Stimulated activated CD4-positive, alpha-beta T cell treated with anti-CD3 and anti-CD28 coated beads, Interleukin-4, amount 100 ng/mL, for 1 hour (primary cell): ENCODE measurements around the gene C15orf39.
"Not testable (repeated sequence)": the region's sequence is repeated elsewhere in the genome, so short reads cannot be mapped to it uniquely, and the experiment has no call there.

Source experiments
- DNase-seq: peaks from one replicate; pipeline ENCODE4 v3.0.0-alpha.2; 2020

The C15orf39 gene

DNA sequence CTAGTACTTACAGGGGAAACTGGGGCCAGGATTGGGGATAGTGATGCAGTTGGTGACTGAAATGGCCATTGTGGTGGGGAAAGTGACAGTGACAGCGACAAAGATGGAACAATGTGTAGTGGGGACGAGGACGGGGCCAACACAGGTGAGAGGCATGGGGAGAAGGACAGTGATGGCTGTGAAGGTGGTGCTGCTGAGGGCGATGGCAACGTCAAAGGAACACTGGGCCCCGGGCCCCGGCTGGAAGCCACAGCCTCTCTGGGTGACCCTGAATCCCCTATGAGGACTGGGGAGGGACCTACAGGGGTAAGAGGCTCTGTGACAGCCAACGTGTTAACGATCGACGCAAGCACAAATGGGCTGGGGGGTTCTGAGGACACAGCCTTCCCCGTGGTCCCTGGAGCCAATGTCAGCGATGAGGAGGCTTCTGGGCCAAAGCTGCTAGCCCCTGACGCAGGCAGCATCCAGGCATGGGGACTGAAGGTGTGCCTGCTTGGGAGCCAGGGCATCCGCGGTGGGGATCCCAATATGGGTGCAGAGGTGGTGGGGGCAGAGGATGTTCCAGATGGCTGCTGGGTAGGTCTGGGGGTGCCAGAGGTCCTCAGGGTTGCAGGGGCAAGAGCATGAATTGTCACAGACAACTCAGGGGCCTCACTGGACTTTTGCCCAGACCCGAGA lies 31.3 kb downstream of the C15orf39 start:
- DNase-seq = no peak

GRCh38 chr15:75233504-75234190 lies 32.0 kb downstream of the C15orf39 start:
- no peak for DNase-seq

DNA sequence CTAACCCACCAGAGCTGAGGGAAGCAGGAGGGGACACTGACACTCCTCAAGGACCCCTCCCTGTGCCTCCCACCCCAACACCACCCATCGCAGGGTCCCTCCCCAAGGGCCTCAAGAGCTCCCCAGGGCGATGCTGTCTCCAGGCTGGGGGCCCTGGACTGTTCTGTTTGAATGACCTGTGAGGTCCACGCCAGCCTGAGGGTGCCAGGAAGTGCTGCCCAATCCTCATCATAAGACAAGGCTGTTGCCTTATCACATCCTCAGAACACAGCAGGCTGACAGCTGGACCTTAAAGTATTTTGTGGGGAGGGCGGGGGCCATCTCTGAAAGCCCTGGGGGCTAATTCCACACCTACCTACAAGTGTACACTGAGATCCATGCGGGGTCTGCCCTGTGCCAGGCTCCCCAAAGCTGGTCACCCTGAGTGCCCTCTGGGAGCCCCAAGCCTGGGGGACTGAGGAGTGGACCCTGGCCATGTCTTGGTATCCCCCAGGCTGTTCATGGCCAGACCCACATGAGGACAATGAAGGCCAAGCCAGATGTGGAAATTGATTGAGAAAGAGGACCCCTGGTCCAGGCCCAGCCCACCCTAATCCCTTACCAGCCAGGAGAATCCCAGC lies 32.6 kb downstream of the C15orf39 start:
- no peak for DNase-seq

DNA sequence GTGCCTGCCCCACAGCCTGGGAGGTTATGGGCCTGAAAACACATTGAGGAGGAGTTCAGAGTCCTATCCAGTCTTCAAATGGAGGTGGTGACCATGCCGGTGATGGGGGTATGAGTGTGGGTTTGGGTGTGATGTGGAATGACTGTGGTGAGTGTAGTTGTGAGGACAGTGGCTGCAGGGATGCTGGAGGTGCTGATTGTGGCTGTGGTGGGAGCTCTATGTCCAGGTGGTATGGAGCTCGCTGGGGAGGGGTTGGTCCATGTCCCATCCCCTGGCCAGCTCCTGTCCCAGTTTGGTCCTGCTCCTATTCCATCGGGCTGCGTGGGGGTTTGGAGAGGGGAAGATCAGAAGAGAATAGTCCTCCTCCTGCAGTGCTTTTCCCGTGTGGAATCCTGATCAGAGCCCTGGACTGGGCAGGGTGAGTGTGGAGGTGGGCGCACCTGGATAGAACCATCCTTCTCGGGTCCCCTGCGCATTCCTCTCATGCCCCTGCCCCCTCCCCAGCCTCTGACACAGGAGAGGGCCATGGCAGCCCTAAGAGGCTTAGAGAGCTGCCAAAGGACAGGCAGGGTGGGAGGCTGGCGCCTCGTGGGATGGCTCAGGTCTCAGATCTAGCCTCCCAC lies 33.5 kb downstream of the C15orf39 start:
- DNase-seq = no peak

GRCh38 chr15:75235760-75236729 lies 34.4 kb downstream of the C15orf39 start:
- DNase-seq = no peak

DNA sequence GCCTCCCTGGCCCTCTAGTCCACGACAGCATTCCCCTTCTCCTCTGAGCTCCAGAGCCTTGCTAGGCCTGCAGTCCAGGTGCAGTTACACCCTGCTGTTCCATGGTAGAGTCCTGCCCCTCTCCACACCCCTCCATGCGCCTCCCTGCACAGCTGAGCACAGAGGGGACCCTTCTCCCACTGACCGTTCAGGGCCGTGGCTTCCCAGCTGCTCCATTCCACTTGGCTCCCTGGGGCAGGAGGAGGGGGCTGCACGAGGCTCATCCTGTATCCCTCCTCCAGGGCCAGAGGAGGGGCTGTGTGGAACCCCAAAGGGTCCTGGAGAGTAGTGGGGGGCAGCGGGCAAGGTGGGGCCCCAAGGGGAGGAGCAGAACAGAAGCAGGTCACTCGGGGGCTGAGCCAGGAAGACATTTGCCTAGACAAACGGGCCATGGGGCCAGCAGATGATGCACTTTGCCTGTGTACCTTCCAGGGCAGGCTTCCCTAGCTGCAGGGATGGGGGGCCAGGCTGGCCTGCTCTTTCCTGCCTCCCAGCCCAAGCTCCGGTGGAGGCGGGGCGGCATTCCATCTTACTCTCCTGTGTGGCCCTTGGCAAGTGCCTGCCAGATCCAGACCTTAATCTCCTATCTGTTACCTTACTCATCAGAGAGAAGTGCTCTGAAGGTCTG lies 35.8 kb downstream of the C15orf39 start:
- DNase-seq = no peak

- DNase-seq = no peak
Measured at GRCh38 chr15:75238150-75238549, 36.5 kb downstream of the C15orf39 start.

DNA sequence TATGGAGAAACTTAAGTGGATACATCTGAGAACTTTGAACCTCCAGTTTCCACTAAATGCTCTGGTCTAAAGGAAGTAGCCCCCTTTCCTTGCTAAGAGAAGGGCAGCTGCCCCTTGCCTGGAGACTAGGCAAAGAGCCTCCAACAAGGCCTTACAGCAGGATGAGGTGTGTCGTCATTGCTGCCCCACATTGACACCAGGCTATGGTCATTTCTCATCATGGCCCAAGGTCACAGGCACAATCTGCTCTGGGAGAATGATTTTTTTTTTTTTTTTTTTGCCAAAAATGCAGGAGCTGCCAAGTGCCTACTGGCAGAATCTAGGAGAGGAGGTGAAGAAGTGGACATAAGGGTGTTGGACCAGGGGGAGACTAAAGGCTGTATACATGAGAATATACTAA lies 44.1 kb downstream of the C15orf39 start:
- DNase-seq = not testable (repeated sequence)

- DNase-seq = not testable (repeated sequence)
Measured at GRCh38 chr15:75248991-75249390, 47.3 kb downstream of the C15orf39 start.

DNA sequence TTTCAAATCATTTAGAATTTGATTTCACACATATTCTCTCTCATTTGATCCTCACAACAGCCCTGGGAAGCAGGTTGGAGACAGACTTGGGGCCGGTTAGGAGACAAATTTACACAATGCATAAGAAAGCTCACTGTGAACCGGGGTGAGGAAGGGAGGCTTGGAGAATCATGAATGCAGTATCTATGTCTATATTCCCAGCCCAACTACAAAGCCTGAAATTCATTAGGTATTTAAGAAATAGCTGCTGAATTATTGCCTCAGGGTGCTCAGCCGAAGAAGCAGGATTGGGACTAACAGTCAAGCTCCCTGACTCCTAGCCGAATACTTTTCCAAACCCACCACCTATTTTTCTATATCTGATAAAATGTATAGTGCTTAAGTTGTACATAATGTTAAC lies 48.0 kb downstream of the C15orf39 start:
- no peak for DNase-seq

DNA sequence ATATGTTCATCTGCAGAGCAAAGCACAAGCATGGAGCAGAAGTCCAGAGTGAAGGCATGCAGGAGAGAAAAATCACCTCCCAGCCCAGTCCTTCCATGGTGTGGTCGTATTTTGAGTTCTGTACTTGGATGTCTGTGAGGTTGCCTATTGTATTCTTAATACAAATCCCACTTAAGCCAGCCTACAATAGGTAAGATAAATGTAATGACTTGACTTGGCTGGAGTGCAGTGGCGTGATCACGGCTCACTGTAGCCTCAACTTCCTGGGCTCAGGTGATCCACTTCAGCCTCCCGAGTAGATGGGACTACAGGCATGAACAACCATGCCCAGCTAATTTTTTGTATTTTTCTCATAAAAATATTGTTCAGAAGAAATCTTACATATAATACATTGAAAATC lies 49.7 kb downstream of the C15orf39 start:
- DNase-seq = not testable (repeated sequence)

GRCh38 chr15:75252285-75252684 lies 50.6 kb downstream of the C15orf39 start:
- not testable (repeated sequence) for DNase-seq

- DNase-seq = not testable (repeated sequence)
Measured at GRCh38 chr15:75258034-75258433, 56.4 kb downstream of the C15orf39 start, which contains the start of gene GOLGA6C. Gene GOLGA6C, plus strand, starts transcription at chr15:75258334. Its CDS starts 265 bp downstream, at chr15:75258599.

DNA sequence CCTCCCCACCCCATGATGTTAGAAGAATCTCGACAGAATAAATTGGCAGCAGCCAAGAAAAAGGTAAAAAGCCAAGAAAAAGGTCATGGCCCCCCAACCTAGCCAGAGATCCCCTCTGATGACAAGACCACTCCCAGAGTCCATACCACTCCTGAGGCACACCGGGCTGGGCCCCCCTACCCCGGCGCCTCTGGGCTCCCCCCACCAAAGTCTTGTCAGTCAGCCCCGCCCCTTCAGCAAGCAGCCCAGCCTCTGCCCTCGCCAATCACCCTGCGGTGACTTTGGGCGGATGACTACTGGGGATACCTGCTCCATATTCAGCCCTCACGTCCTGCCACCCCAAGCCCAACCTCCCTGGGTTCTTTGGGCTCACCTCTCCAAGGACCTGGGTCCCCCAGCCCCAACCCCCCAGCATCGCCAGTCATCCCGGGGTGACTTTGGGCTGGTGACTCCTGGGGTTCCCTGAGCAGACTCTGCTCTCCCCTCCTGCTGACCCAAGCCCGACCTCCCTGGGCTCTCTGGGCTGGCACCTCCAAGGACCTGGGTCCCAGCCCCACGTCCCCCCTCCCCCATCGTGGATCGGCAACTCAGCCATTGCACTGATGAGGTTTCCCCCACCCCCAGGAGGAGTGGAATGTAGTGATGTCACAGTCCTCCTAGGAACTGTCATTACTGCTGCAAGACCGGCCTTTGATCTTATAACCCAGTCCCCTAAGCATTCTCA lies 57.1 kb downstream of the C15orf39 start:
- not testable (repeated sequence) for DNase-seq

- DNase-seq = not testable (repeated sequence)
Measured at GRCh38 chr15:75259873-75260272, 58.2 kb downstream of the C15orf39 start.
